Kidney (tissue), 14 donors: ENCODE data around the gene BIN1. TPM values are rescaled to one million over a fixed set of nuclear protein-coding genes. Genes with fewer than 3 reads are reported as not detected.

ENCODE experiments used
- DNase-seq, 5 donors: peaks; one replicate each; pipeline ENCODE4 v3.0.0-alpha.2; 2013 to 2020
- FAIRE-seq: peaks from 2 replicates; lab custom pipeline; 2012; peaks lifted over from hg19 to GRCh38; lab: Jason Lieb, UNC
- H3K27ac ChIP-seq, 2 donors: one replicate each; pipeline ENCODE4 v1.7.0; 2013; ENCODE audit warnings: low read depth in 2 of 2, low read length in 2 of 2, inconsistent platforms in 1 of 2
- H3K27me3 ChIP-seq: one replicate; pipeline ENCODE4 v1.7.1; 2013; ENCODE audit warnings: low read length, inconsistent platforms; ENCODE audit not compliant: control insufficient read depth, insufficient read depth
- H3K36me3 ChIP-seq, 3 donors: one replicate each; pipeline versions ENCODE4 v1.7.0 to v1.7.1; 2013; ENCODE audit warnings: low read length in 3 of 3, control low read depth in 1 of 3, inconsistent platforms in 1 of 3; ENCODE audit not compliant: insufficient read depth in 3 of 3, control insufficient read depth in 2 of 3
- H3K4me1 ChIP-seq, 3 donors: one replicate each; pipeline versions ENCODE4 v1.7.0 to v1.7.1; 2013; ENCODE audit warnings: low read length in 3 of 3, inconsistent platforms in 1 of 3, low read depth in 1 of 3; ENCODE audit not compliant: control insufficient read depth in 2 of 3, insufficient read depth in 2 of 3
- H3K4me3 ChIP-seq, 3 donors: one replicate each; pipeline versions ENCODE4 v1.7.0 to v1.8.1; 2013; ENCODE audit warnings: low read length in 3 of 3, control low read depth in 1 of 3, inconsistent platforms in 1 of 3
- H3K9ac ChIP-seq, 3 donors: one replicate each; pipeline versions ENCODE4 v1.7.0 to v1.7.1; 2013; ENCODE audit warnings: low read length in 3 of 3, control low read depth in 1 of 3, inconsistent platforms in 1 of 3
- H3K9me3 ChIP-seq, 3 donors: one replicate each; pipeline versions ENCODE4 v1.7.0 to v1.7.1; 2013; ENCODE audit warnings: low read length in 3 of 3, control low read depth in 1 of 3, inconsistent platforms in 1 of 3; ENCODE audit not compliant: control insufficient read depth in 2 of 3, insufficient read depth in 1 of 3
- CTCF ChIP-seq: IDR thresholded peaks from 3 replicates; pipeline ENCODE4 v1.5.1; 2012; ENCODE audit warnings: mild to moderate bottlenecking, moderate library complexity, borderline replicate concordance; ENCODE audit not compliant: insufficient read depth; ENCODE audit errors: extremely low read depth
- intact Hi-C: fragments of 100-400 bp; cut with DNase I; formaldehyde crosslinking; loops from one replicate; pipeline ENCODE4 v1.11.1; 2022
- polyA plus RNA-seq: library from polyadenylated mRNA; stranded (reverse); fragments of 350-450 nt; fragmentation: Illumina TruSeq; extraction: RNeasy Lipid Tissue Mini Kit (QIAGEN cat#74804); gene quantifications from one replicate; pipeline ENCODE4 v1.2.3, GENCODE V29; 2014; ENCODE audit warnings: low read depth, low replicate concordance; ENCODE audit not compliant: insufficient read depth
- total RNA-seq: library from RNA; stranded (reverse); fragmentation: NEBNext Ultra II Directional; extraction: Animal tissue kit (Norgen Biotek cat#: 25700); gene quantifications from one replicate; pipeline ENCODE4 v1.2.1, GENCODE V29; 2021
- donor health status: control.
- donor health status: control.
- donor health status: control.
- donor health status: control.
- donor health status: control.
- donor health status: DM: yes; HTN: yes; CAD: no.
- donor health status: Normal renal cell carcinoma (clear cell type).

Gene BIN1
- total and polyA plus RNA-seq, 2 donors from 2014 or later, result 121 to 167 TPM

GRCh38 chr2:127065299-127065939 is 41.5 kb downstream of the BIN1 start:
- Histone ChIP-seq H3K9me3 (no peaks in the 10 kb centered on the region), H3K36me3 (peaks cover 0 to 15% (median 0%) of the 10 kb centered on the region in 3 donors), H3K9ac (no peak overlapping the region), H3K4me1 (peaks cover 0 to 9% (median 4%) of the 10 kb centered on the region in 3 donors), H3K27ac (no peak overlapping the region), H3K4me3 (no peak overlapping the region), H3K27me3 (no peaks in the 10 kb centered on the region)
- FAIRE-seq (no peak), DNase-seq (peak in 3 of 5 donors; percentile 71 to 79 (median 75))
- TF ChIP-seq CTCF, result no peak
- intact Hi-C loops, result no loop called here

GRCh38 chr2:127064642-127065250 is 42.2 kb downstream of the BIN1 start:
- FAIRE-seq, result peak; percentile 30
- no peaks in the 10 kb centered on the region for H3K27me3 ChIP-seq
- H3K36me3 ChIP-seq, result peaks cover 0 to 11% (median 0%) of the 10 kb centered on the region in 3 donors
- peak overlapping the region in 1 of 2 donors; percentile 34 for H3K27ac ChIP-seq
- intact Hi-C loops, result no loop called here
- DNase-seq, result peak; percentile 70 to 98 (median 82)
- H3K4me1 ChIP-seq, result peaks cover 0 to 9% (median 4%) of the 10 kb centered on the region in 3 donors
- no peaks in the 10 kb centered on the region for H3K9me3 ChIP-seq
- no peak overlapping the region for H3K9ac ChIP-seq
- peak; percentile 7 for TF ChIP-seq CTCF
- no peak overlapping the region for H3K4me3 ChIP-seq

- FAIRE-seq (no peak), DNase-seq (no peak)
- Histone ChIP-seq H3K27ac (peak overlapping the region in 1 of 2 donors; percentile 34), H3K4me1 (peaks cover 0 to 9% (median 4%) of the 10 kb centered on the region in 3 donors), H3K9me3 (no peaks in the 10 kb centered on the region), H3K27me3 (no peaks in the 10 kb centered on the region), H3K9ac (no peak overlapping the region), H3K36me3 (peaks cover 0 to 15% (median 0%) of the 10 kb centered on the region in 3 donors), H3K4me3 (no peak overlapping the region)
- intact Hi-C loops, result no loop called here
- no peak for TF ChIP-seq CTCF
These were observed 43.0 kb downstream of the BIN1 start for GRCh38 chr2:127063701-127064590.
